Renal cortical epithelial cell (primary cell): ENCODE data around the gene ZNF627. TPM values are rescaled to one million over a fixed set of nuclear protein-coding genes. Genes with fewer than 3 reads are reported as not detected.
"Not testable (repeated sequence)": the region's sequence is repeated elsewhere in the genome, so short reads cannot be mapped to it uniquely, and the experiment has no call there.

Experiments used
- DNase-seq: peaks from one replicate; pipeline ENCODE4 v3.0.0-alpha.2; 2011; ENCODE audit warnings: low read depth
- total RNA-seq: library from RNA; depleted of rRNA; stranded (reverse); fragments of >200 nt; gene quantifications from 2 replicates; pipeline ENCODE4 v1.2.3, GENCODE V29; 2014

Gene ZNF627
- total RNA-seq, 1 donor from 2014 or later, result 38.3 TPM

GRCh38 chr19:11574689-11575088, 22.6 kb upstream of the ZNF627 start:
- DNase-seq, result no peak

GRCh38 chr19:11576227-11576626, 21.1 kb upstream of the ZNF627 start:
- DNase-seq, result no peak

GRCh38 chr19:11577451-11578257, 19.6 kb upstream of the ZNF627 start, which contains the start of gene ACP5:
ACP5 (minus strand) TSS chr19:11577645; CDS start chr19:11577317, 328 bp downstream.
- DNase-seq, result no peak

DNA sequence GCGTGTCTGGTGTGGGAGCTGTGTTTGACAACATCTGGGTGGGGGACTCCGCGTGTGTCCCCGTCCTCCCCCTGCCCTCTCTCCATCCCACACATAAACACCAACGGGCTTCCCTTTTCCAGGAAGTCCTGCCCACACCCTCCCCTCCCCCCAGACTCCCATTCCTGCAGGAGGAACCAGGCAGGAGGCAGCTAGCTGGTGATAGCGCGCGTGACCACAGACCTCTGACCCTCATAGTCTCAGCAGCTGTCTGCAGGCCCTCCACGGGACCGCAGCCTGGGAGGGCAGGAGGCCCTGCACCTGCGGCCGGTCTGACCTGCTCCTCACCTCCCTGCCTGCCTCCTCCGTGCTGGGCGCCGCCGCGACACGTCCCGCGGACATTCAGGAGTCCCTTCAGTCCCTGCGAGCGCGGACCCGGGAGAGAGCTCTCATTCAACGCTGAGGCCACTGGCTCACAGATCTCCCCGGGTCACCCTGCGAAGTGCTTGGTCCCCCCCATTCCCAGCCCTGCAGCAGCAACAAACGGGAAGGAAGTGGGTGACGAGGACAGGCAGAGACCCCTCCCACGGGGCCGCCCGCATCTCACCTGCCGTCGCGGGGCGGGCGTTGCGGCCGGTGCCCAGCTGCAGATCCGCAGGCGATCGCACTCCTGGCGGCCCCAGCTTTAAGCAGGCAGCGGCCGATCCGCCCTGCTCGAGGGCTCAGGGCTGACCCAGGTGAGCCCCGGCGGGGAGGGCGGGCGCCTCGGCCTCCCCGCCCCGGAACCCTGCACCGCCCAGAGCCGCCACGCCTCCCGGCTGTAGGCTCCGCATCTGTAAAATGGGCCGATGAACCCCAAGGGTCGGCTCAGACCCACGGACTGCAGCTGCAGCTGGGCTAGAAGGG, 18.8 kb upstream of the ZNF627 start:
- DNase-seq, result no peak

DNA sequence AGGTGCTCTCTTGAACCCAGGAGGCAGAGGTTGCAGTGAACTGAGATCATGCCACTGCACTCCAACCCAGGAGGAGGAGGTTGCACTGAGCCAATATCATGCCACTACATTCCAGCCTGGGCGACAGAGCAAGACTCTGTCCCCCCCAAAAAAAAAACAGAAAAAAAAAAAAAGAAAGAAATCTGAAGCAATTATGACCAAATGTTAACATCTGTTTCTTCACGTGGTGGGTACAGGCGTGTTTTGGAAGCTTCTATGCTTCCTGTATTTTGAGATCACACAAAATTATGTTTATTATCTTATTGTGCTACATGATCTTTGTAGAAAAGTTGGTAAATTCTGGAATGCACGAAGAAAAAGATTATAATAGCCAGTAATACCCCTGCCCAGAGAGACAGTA, 17.2 kb upstream of the ZNF627 start:
- no peak for DNase-seq

- DNase-seq, result peak; percentile 70
These were observed 15.5 kb upstream of the ZNF627 start for GRCh38 chr19:11581740-11582139.

- no peak for DNase-seq
These were observed 11.0 kb upstream of the ZNF627 start for GRCh38 chr19:11586331-11586730.

- peak; percentile 37 for DNase-seq
These were observed 9.8 kb upstream of the ZNF627 start for GRCh38 chr19:11587302-11587974.

GRCh38 chr19:11587975-11588631, 9.2 kb upstream of the ZNF627 start:
- DNase-seq, result no peak

GRCh38 chr19:11594084-11594483, 3.2 kb upstream of the ZNF627 start:
- DNase-seq, result no peak

GRCh38 chr19:11596156-11596555, 1.1 kb upstream of the ZNF627 start:
- no peak for DNase-seq

- DNase-seq, result no peak
These were observed 810 bp downstream of the ZNF627 start for GRCh38 chr19:11598103-11598483.

DNA sequence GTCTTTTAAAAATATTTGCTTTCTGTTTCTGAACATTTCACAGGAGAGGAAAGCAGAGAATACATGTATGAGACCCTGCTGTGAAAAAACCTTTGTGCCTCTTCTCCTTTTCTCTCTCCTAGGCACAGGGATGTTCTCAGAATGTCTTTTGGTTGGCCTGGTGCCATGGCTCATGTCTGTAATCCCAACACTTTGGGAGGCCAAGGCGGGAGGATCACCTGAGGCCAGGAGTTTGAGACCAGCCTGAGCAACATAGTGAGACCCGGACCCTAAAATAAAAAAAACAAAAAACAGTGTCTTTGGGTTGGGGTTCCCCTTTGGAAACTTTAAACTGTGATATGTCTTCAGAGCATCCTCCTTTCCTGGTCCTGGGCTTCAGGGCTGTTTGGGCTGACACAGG, 1.5 kb downstream of the ZNF627 start:
- DNase-seq, result no peak

DNA sequence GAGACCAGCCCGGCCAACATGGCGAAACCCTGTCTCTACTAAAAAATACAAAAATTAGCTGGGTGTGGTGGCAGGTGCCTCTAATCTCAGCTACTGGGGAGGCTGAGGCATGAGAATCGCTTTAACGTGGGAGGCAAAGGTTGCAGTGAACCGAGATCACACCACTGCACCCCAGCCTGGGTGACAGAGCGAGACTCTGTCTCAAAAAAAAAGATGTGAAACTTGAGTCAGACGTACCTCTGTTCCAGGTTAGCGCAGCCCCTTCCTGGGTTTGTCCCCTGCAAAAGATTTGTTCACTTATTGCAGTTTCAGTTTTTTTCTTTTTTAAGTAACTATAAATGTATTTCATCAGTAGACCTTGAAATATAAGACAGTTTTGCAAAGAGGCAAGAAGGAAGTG, 2.4 kb downstream of the ZNF627 start:
- DNase-seq, result not testable (repeated sequence)

DNA sequence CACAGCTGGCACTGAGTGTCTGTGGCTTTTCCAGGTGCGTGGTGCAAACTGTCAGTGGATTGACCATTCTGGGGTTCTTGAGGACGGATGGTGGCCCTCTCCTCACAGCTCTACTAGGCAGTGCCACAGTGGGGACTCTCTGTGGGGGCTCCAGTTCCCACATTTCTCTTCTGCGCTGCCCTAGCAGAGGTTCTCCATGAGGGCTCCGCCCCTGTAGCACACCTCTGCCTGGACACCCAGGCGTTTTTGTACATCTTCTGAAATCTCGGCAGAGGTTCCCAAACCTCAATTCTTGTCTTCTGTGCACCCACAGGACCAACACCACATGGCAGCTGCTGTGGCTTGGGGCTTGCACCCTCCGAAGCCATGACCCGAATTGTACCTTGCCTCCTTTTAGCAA, 9.2 kb downstream of the ZNF627 start:
- DNase-seq, result no peak

- no peak for DNase-seq
These were observed 14.4 kb downstream of the ZNF627 start for GRCh38 chr19:11611730-11612129.

DNA sequence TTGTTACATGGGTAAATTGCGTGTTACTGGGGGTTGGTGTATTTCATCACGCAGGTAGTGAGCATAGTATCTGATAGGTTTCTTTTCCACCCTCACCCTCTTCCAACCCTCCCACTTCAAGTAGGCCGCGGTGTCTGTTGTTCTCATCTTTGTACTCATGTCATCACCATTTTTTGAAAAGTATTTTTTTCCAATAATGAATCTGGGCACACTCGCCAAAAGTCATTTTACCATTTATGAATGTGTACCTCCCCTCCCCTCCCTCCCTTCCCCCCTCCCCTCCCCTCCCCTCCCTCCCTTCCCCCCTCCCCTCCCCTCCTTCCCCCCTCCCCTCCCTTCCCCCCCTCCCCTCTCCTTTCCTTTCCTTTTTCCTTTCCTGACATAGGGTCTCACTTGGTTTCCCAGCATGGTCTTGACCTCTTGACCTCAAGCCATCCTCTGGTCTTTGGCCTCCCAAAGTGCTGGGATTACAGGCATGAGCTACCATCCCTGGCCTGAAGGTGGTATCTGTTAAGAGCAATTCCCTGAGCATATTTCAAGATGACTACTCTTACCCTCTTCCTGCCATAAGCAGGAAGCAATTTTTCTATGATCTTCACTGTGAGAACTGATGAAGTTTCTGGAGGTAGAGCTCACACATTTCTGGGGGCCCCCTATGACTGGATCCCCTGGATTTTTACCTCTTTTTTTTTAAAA, 15.7 kb downstream of the ZNF627 start:
- no peak for DNase-seq

GRCh38 chr19:11617180-11618062, 20.1 kb downstream of the ZNF627 start:
- no peak for DNase-seq

DNA sequence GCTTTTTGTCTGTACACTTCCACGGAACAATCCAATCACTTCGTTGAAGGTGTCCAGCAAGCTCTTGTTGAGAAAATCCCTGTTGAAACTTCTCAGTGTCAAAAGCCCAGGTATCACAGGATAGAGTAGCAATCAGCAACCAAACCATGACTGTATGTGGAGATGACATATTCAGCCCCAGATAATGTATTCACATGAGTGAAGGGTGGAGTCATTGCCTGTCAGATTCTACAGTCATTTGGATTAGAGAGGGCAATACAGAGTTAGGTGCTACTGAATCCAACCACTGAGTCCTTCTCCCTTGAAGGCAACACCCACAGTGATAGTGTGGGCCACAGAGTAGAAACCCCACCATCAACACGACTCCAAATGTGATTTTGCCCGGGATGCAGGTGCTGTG, 23.3 kb downstream of the ZNF627 start:
- no peak for DNase-seq

GRCh38 chr19:11622401-11622800, 25.1 kb downstream of the ZNF627 start:
- peak; percentile 26 for DNase-seq
